Glomerular endothelial cell (primary cell): ENCODE data around the gene BMPR1A. TPM values are rescaled to one million over a fixed set of nuclear protein-coding genes. Genes with fewer than 3 reads are reported as not detected.
"Not testable (repeated sequence)": the region's sequence is repeated elsewhere in the genome, so short reads cannot be mapped to it uniquely, and the experiment has no call there.

Experiments used
- DNase-seq: peaks from one replicate; pipeline ENCODE4 v3.0.0-alpha.2; 2011; ENCODE audit warnings: low read depth, low spot score; ENCODE audit errors: extremely low read depth
- total RNA-seq: library from RNA; depleted of rRNA; stranded (reverse); fragments of >200 nt; gene quantifications from 2 replicates; pipeline ENCODE4 v1.2.3, GENCODE V29; 2015

BMPR1A gene
- total RNA-seq, 1 donor from 2014 or later: 2.8 TPM

DNA sequence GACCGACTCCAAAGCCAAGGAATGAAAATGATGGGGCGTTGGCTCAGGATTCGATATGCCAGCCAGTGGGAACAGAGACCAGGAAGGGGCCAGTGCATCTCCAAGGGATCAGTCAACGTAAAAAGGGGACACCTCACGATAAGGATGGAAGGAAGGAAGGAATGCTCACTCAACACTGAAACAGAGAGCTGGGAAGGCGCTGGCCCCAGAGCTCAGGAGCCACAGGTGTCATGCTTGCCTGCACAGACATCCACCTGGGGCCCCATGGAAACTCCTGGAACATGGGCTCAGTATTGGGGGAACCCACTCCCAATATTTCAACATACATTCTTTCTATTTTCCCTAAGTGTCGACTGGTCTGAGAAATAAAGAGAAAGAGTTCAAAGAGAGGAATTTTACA lies 195.7 kb downstream of the BMPR1A start:
- DNase-seq: no peak

DNA sequence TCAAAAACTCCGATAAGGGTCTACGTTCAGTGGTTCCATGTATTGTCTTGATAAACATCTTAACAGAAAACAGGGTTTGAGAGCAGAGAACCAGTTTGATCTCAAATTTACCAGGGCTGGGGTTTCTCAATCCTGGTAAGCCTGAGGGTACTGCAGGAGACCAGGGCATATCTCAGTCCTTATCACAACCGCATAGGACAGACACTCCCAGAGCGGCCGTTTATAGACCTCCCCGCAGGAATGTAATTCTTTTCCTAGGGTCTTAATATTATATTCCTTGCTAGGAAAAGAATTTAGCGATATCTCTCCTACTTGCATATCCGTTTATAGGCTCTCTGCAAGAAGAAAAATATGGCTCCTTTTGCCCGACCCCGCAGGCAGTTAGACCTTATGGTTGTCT lies 196.3 kb downstream of the BMPR1A start:
- not testable (repeated sequence) for DNase-seq

DNA sequence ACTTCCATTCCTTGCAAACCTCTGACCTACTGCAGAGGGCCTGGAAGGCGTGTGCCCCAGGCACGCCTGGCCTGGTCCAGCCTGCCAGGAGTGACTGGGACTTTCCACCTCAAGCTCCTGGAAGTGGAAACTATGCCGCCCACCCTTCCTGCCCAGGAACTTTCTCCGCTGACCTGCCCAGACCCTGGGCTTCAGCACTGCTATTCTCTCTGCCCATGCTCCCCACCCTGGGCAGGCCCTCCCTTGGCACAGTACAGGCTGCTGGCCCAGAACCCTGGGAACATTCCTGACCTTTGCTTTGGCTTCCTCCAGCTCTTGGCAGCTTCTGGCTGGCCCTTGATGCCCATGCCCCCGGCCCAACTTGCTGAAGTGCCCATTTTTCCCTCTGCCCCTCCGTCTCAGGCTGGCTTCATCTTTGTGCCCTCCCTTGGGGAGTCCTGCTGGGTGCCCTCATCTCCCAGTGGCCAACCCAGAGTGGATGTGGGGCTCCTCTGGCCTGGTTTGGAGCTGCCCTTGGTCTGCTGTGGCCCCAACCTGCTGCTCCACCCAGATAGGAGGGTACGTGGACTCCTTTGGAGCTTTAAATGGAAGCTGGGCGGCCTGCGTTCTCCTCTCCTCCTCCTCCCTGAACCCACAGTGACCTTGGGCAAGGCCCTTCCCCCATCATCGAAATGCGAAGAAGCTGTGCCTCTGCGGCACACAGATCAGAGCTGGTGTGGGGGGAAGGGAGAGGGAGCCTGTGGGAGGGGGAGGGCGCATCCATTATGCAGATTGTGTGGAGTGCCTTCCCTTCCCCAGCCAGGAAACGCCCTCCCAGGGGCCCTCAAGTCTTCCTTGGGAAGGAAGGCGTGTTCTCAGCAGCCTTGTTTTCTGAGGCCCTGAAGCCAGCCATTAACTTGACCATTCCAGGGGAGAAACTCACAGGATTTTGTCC lies 197.6 kb downstream of the BMPR1A start:
- DNase-seq: no peak

GRCh38 chr10:86954681-86955500 lies 198.5 kb downstream of the BMPR1A start:
- DNase-seq: no peak

DNA sequence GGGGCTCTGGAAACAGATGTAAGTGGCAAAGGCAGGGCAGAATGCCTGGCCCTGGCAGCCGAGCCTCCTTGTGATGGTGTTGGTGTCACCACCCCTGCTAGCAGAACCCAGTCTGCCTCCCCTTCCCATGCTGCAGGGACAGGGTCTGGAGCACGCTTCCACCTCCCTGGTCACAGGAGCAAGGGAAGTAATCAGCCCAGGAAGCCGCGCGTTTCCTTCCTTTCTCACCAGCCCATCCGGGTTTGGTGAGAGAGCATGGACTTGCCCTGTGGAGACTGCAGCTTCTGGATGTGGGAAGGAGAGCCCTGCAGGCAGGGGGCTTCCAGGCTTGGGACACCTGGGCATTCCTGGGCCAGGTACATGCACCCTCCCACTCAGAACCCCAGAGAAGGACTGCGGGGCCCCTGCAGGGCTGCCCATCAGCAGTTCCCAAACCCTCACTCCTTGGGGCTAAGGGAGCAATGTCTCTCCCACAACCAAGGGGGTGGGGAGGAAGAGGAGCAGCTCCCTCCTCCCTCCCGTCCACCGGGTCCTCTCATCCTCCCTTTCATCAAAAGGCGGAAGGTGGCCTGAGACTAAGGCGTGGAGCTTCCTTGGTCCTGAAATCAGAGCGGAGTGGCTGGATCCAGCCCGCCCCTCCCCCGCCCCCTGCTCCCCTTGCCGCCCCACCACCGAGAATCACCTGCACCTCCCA lies 199.2 kb downstream of the BMPR1A start:
- no peak for DNase-seq

GRCh38 chr10:86956195-86956847 lies 199.9 kb downstream of the BMPR1A start:
- DNase-seq: no peak

DNA sequence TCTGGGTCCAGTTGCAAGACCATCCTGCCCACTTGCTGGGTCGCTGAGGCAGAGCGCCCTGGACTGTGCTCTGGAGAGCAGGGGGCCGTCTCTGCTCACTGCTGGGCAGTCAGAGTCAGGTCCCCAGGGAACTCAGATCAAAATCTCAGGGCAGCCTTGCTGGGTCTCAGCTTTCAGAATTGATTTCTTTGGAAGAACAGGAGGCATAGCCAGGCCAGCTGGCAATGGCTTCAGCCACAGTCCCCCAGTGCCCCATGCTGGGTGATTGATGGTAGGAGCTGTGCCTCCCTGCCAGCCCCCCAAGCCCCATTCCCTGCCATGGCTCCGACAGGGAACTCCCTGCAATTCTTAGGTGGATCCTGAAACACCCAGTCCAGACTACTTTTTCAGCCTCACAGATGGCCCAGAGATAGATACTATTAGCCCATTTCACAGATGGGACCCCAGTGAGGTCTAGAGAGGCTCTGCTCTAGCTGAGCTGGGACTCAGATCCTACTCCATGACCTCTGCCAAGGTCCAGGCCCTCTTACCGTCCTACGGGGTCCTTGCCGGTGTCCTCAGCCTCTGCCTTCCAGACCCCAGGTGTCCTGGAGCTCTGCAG lies 200.5 kb downstream of the BMPR1A start:
- DNase-seq: no peak

GRCh38 chr10:86957471-86958115 lies 201.2 kb downstream of the BMPR1A start, which contains the start of gene MMRN2:
TSS of gene MMRN2 (minus strand) at chr10:86957615. CDS start at chr10:86957541, 74 bp downstream.
- DNase-seq: peak; percentile 44

- no peak for DNase-seq
Measured at GRCh38 chr10:86958116-86958900, 201.9 kb downstream of the BMPR1A start, which contains the start of gene SNCG. TSS of gene SNCG (plus strand) at chr10:86958599. CDS start at chr10:86958698, 99 bp downstream.

DNA sequence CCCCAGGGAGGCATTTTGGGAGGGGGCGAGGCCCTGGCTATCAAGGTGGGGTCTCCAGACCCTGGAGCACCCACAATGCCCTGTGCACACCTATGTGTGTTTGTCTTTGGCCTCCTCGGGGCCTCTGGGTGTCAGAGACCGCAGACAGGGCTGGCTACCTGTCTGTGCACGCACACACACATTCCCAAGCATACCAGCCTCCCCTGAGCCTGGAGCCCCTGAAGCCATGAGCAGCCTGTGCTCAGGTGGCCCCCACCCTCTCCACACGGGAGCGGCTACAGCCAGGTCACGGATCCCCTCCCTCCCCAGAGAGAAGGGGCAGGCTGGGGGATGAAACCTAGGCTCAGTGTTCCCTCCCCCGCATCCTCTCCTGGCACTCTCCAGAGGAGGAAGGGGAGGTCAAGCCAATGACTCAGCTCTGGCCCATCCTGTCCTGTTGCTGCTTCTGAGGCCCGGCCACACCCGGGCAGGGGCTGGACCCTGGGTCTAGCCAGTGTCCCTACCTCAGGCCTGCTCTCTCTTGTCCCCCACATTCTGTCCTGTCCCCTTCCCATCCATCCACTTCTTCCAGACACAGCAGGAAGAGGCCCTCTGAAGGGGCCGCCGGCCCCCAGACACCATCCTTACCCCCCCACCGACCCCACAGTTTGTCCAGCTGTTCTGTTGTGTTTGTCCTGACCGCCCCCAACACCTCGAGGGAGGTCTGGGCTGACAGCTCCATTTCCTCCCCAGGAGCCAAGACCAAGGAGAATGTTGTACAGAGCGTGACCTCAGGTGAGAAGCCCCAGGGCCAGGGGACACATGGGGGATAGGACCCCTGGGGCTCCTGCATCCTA lies 202.7 kb downstream of the BMPR1A start:
- no peak for DNase-seq

DNA sequence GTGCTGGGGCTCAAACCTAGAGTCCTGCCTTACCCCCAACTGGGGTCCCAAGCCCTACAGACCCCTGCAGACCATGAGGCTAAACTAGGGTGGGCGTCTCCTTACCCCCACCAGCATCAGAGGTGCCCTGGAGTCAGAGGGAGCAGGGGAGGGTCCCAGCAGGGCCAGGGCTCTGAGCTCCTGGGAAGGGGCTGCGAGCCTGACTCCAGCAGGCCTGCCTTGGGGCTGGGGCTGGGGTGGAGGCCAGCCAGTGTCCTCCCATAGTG lies 203.3 kb downstream of the BMPR1A start:
- DNase-seq: no peak

DNA sequence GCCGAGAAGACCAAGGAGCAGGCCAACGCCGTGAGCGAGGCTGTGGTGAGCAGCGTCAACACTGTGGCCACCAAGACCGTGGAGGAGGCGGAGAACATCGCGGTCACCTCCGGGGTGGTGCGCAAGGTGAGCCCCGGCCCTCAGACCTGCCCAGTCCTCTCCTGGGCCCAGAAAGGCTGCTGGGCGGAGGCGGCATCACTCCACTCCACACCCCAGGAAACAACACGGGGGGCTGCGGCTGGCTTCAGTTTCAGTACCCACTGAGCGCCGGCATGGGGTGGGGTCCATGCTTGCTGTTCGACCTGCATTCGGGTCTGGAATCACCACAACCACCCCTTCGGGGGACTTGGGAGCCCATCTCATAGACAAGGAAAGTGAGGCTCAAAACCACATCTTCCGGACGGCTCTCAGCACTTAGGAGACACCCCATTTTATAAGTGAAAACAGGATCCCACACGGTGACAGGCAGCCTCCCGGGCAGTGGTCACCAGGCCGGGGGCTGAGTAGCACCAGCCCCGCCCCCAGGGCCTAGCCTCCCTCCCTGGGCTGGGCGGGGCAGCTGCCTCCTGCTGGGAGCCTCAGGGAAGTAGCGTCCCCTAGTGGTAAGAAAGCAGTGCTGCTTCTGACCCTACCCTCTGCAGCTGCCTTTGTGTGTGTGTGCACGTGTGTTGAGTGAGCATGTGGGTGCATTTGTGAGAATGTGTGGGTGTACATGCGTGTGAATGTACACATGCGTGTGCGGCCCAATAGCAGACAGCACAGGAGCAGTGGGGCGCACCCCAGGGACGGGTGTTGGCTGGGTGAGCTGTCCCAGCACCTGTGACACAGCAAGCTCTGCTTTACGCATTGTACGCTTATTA lies 203.8 kb downstream of the BMPR1A start:
- DNase-seq: no peak

- no peak for DNase-seq
Measured at GRCh38 chr10:86960863-86961434, 204.5 kb downstream of the BMPR1A start.

DNA sequence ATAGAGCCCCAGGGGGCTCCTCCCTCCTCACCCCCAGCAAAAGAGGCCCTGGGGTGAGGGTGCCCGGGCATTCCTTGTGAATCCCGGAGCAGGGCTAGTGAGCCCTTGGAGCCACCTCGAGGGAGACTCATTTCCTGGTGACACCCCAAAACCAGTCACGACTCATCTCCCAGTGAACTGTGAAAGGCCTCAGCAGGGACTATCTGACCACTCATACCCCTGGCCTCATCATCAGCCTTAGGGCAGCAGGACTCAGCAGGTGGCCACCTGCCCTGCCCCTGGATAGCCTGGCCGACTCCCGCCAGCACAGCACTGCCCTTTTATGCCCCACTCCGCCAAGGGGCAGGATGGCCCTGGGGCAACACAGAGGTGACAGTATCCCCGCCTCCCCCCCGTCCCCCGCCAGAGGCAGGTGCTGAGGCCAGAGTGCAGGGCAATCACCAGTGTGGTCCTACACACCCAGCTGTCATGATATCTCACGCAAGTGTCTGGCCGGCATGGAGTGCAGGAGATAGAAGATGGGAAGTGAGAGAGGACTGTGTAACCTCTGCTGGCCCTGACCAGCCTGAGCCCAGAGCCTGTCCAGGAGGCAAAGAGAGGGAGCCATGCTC lies 205.2 kb downstream of the BMPR1A start:
- DNase-seq: no peak

DNA sequence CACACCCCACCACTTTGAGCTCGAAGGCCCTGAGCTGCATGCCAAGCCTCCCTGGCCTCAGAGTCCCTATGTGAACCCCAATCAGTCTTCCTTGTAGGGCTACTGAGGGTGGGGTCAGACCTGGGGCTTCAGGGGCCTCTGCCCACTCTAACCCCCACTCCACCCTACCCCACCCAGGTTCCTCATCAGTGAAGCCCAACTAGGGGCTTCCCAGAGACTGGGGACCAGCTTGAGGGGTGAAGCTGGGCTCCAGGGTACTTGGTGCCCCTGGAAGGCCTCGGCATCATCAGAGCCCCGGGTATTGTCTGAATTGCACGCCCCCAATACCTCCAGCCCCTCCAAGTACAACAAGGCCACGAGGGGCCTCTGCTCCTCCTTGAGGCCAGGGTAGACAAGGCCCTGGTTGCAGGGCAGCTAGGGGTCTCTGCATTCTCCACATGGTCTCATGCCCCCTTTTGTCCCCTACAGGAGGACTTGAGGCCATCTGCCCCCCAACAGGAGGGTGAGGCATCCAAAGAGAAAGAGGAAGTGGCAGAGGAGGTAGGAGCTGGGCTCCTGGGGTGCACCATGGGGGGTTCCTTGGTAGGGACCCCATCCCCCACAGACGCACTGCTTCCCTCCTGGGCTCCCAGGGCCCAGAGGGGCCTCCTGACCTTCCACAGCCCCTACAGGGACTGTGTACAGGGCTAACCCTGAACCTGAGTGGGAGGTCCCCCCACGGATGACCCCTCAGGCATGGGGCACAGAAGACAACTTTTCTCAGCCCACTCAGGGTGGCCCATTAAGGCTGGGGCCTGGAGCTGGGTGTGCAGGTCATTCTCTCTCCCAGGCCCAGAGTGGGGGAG lies 205.9 kb downstream of the BMPR1A start:
- no peak for DNase-seq

GRCh38 chr10:86962981-86963310 lies 206.5 kb downstream of the BMPR1A start:
- DNase-seq: no peak
